ENCODE data around the gene CCDC9B. TPM values are rescaled to one million over a fixed set of nuclear protein-coding genes. Genes with fewer than 3 reads are reported as not detected.

CCDC9B gene
- total RNA-seq, 1 donor from 2014 or later: 9.8 TPM

DNA sequence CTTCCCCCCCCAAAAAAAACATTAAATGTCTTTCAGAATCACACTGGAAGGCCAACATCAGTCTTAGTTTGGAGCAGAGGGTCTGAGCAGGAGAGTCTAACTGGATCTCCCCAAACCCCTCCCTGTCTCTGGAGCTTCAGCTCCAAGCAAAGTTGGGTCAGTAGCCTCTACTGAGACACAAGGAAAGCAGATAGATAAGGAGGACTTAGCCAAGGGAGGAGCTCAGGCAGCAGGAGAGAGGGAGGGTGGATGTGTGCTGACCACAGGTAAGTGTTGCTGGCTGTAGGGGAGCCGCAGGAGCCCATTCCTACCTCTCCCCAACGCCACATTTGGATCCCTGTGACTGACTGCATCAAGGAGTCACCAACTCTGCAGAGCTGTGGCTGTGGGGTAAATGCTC lies 40.0 kb downstream of the CCDC9B start:
- peaks cover 50% of the 10 kb centered on the region for H3K27me3 Mint-ChIP-seq (ENCODE audit: low read depth, unreplicated experiment)
- Histone ChIP-seq H3K9ac (ENCODE audit: low read length) (no peak overlapping the region), H3K27ac (ENCODE audit: low read depth, low read length) (no peak overlapping the region), H3K4me1 (ENCODE audit: insufficient read depth, low read length) (no peaks in the 10 kb centered on the region), H3K4me3 (ENCODE audit: insufficient read depth, low read depth, low read length) (no peak overlapping the region), H3K9me3 (ENCODE audit: insufficient read depth, low read depth, low read length) (peaks cover 4% of the 10 kb centered on the region), H3K79me2 (ENCODE audit: insufficient read depth, low read length) (no peaks in the 10 kb centered on the region), H3K36me3 (ENCODE audit: insufficient read depth, low read length) (no peaks in the 10 kb centered on the region), H3K27me3 (ENCODE audit: insufficient read depth, low read length) (peaks cover 11% of the 10 kb centered on the region), H2AFZ (ENCODE audit: low read depth, low read length) (no peak overlapping the region), H4K20me1 (ENCODE audit: insufficient read depth, low read length) (no peaks in the 10 kb centered on the region), H3K4me2 (ENCODE audit: low read length) (no peak overlapping the region)
- H3K9me3 Mint-ChIP-seq (ENCODE audit: unreplicated experiment): peaks cover 9% of the 10 kb centered on the region
- H3K4me1 Mint-ChIP-seq (ENCODE audit: low read depth, unreplicated experiment): no peaks in the 10 kb centered on the region
- TF ChIP-seq, protein P1, sequence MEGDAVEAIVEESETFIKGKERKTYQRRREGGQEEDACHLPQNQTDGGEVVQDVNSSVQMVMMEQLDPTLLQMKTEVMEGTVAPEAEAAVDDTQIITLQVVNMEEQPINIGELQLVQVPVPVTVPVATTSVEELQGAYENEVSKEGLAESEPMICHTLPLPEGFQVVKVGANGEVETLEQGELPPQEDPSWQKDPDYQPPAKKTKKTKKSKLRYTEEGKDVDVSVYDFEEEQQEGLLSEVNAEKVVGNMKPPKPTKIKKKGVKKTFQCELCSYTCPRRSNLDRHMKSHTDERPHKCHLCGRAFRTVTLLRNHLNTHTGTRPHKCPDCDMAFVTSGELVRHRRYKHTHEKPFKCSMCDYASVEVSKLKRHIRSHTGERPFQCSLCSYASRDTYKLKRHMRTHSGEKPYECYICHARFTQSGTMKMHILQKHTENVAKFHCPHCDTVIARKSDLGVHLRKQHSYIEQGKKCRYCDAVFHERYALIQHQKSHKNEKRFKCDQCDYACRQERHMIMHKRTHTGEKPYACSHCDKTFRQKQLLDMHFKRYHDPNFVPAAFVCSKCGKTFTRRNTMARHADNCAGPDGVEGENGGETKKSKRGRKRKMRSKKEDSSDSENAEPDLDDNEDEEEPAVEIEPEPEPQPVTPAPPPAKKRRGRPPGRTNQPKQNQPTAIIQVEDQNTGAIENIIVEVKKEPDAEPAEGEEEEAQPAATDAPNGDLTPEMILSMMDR (IDR thresholded peaks at IDR 0.05; ENCODE audit: insufficient read depth, low read depth, low read length): no peak
- TF ChIP-seq EZH2 (IDR thresholded peaks at IDR 0.05; ENCODE audit: insufficient read depth, low read length): no peak
- FAIRE-seq: no peak
- peaks cover 4% of the 10 kb centered on the region for H3K36me3 Mint-ChIP-seq (ENCODE audit: low read depth, unreplicated experiment)
- H3K27ac Mint-ChIP-seq (ENCODE audit: unreplicated experiment): no peak overlapping the region
- DNase-seq (ENCODE audit: low read depth): no peak
- H3K4me3 Mint-ChIP-seq (ENCODE audit: unreplicated experiment): no peak overlapping the region

DNA sequence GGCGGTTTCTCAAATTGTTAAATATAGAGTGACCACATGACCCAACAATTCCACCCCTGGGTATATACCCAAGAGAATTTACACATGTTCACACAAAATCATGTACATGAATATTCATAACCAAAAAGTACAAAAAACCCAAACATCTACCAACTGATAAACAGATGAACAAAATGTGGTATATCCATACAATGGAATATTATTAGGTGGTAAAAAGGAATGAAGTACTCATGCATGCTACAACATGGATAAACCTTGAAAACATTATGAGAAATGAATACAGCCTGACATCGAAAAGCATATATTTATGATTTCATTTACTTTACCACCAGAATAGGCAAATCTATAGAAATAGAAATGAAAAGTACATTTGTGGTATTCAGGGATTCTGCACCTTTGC lies 40.4 kb downstream of the CCDC9B start:
- no peak overlapping the region for H3K4me3 Mint-ChIP-seq (ENCODE audit: unreplicated experiment)
- no peak for TF ChIP-seq EZH2 (IDR thresholded peaks at IDR 0.05; ENCODE audit: insufficient read depth, low read length)
- TF ChIP-seq, protein P1 (IDR thresholded peaks at IDR 0.05; ENCODE audit: insufficient read depth, low read depth, low read length): no peak
- FAIRE-seq (no peak), DNase-seq (ENCODE audit: low read depth) (no peak)
- H4K20me1 ChIP-seq (ENCODE audit: insufficient read depth, low read length): no peaks in the 10 kb centered on the region
- H3K36me3 ChIP-seq (ENCODE audit: insufficient read depth, low read length): no peaks in the 10 kb centered on the region
- H2AFZ ChIP-seq (ENCODE audit: low read depth, low read length): no peak overlapping the region
- H3K9me3 ChIP-seq (ENCODE audit: insufficient read depth, low read depth, low read length): peaks cover 4% of the 10 kb centered on the region
- H3K4me2 ChIP-seq (ENCODE audit: low read length): no peak overlapping the region
- H3K27ac Mint-ChIP-seq (ENCODE audit: unreplicated experiment): no peak overlapping the region
- H3K9ac ChIP-seq (ENCODE audit: low read length): no peak overlapping the region
- no peaks in the 10 kb centered on the region for H3K4me1 Mint-ChIP-seq (ENCODE audit: low read depth, unreplicated experiment)
- H3K4me1 ChIP-seq (ENCODE audit: insufficient read depth, low read length): no peaks in the 10 kb centered on the region
- H3K36me3 Mint-ChIP-seq (ENCODE audit: low read depth, unreplicated experiment): peaks cover 4% of the 10 kb centered on the region
- H3K27ac ChIP-seq (ENCODE audit: low read depth, low read length): no peak overlapping the region
- H3K4me3 ChIP-seq (ENCODE audit: insufficient read depth, low read depth, low read length): no peak overlapping the region
- no peaks in the 10 kb centered on the region for H3K79me2 ChIP-seq (ENCODE audit: insufficient read depth, low read length)
- peaks cover 9% of the 10 kb centered on the region for H3K9me3 Mint-ChIP-seq (ENCODE audit: unreplicated experiment)
- peaks cover 15% of the 10 kb centered on the region for H3K27me3 ChIP-seq (ENCODE audit: insufficient read depth, low read length)
- peaks cover 51% of the 10 kb centered on the region for H3K27me3 Mint-ChIP-seq (ENCODE audit: low read depth, unreplicated experiment)

DNA sequence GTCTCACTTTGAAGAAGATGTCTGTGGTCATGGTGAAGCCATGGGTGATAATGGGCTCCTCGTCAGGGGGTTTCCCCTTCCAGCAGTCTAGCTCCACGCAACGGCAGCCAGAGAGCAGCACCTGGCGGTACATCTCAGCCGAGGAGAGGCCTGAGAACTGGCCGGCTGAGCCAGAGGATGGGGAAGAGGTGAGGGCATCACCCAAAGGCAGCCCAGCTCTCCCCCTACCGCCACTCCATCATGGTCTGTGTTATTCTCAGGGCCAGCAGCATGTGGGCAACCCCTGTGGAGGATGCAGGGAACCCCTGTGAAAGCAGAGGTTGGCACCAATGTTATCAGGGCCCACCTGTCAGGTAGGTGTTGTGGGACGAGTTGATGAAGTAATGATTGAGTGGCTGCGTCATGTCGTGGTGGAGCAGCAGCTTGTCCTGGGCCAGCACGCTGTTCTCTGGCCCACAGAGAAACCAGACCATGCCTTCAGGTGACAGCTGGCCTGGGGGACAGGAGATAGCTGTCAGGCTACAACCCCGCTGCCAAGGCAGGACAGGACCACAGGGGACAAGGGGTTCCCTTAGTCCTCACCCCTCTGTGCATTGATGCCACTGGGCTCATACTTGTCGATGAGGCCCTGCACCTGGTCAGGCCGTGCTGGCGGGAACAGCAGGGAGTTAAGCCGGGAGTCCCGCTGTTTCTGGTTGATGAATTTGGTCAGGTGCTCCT lies 42.4 kb downstream of the CCDC9B start:
- Histone ChIP-seq H3K4me1 (ENCODE audit: insufficient read depth, low read length) (no peaks in the 10 kb centered on the region), H4K20me1 (ENCODE audit: insufficient read depth, low read length) (no peaks in the 10 kb centered on the region), H3K9me3 (ENCODE audit: insufficient read depth, low read depth, low read length) (peaks cover 4% of the 10 kb centered on the region), H3K36me3 (ENCODE audit: insufficient read depth, low read length) (no peaks in the 10 kb centered on the region), H3K27me3 (ENCODE audit: insufficient read depth, low read length) (peaks cover 5% of the 10 kb centered on the region), H3K4me3 (ENCODE audit: insufficient read depth, low read depth, low read length) (no peak overlapping the region), H2AFZ (ENCODE audit: low read depth, low read length) (no peak overlapping the region), H3K4me2 (ENCODE audit: low read length) (no peak overlapping the region), H3K79me2 (ENCODE audit: insufficient read depth, low read length) (no peaks in the 10 kb centered on the region), H3K27ac (ENCODE audit: low read depth, low read length) (no peak overlapping the region), H3K9ac (ENCODE audit: low read length) (no peak overlapping the region)
- TF ChIP-seq, protein P1 (IDR thresholded peaks at IDR 0.05; ENCODE audit: insufficient read depth, low read depth, low read length): no peak
- no peak for TF ChIP-seq EZH2 (IDR thresholded peaks at IDR 0.05; ENCODE audit: insufficient read depth, low read length)
- Mint-ChIP-seq H3K27me3 (ENCODE audit: low read depth, unreplicated experiment) (peaks cover 54% of the 10 kb centered on the region), H3K36me3 (ENCODE audit: low read depth, unreplicated experiment) (peaks cover 3% of the 10 kb centered on the region), H3K4me3 (ENCODE audit: unreplicated experiment) (no peak overlapping the region), H3K27ac (ENCODE audit: unreplicated experiment) (no peak overlapping the region), H3K4me1 (ENCODE audit: low read depth, unreplicated experiment) (no peaks in the 10 kb centered on the region), H3K9me3 (ENCODE audit: unreplicated experiment) (peaks cover 6% of the 10 kb centered on the region)
- DNase-seq (ENCODE audit: low read depth) (no peak), FAIRE-seq (no peak)

Measured in astrocyte (in vitro differentiated cells and primary cell).